Tibial nerve (tissue), 3 donors: ENCODE data around the gene PNPLA2.

ENCODE experiments used
- CTCF ChIP-seq, 5 experiments: fragments of 200-600 bp in 3 of 5; fragments of 450-650 bp in 2 of 5; sonication (generic) in 3 of 5; IDR thresholded peaks; one replicate each; pipeline ENCODE4 v1.5.1; 2016 to 2019; ENCODE audit warnings: antibody characterized with exemption in 5 of 5, mild to moderate bottlenecking in 3 of 5, moderate library complexity in 2 of 5
- POLR2A ChIP-seq, 2 donors: fragments of 450-650 bp; IDR thresholded peaks; one replicate each; pipeline ENCODE4 v1.6.1; 2017; ENCODE audit warnings: antibody characterized with exemption in 2 of 2, mild to moderate bottlenecking in 2 of 2, moderate library complexity in 2 of 2

GRCh38 chr11:813072-813455 is 5.7 kb upstream of the PNPLA2 start:
- no peak for TF ChIP-seq CTCF (IDR thresholded peaks at IDR 0.05)
- TF ChIP-seq POLR2A (IDR thresholded peaks at IDR 0.05): no peak
